HCT116 (cell line): Measurements from ENCODE around the gene LTBP1. TPM values are rescaled to one million over a fixed set of nuclear protein-coding genes. Genes with fewer than 3 reads are reported as not detected.
A peak's percentile ranks its signal among the peaks of the same experiment; 100 is the strongest.

ENCODE experiments used
- ATAC-seq: fragments of 200-7000 bp; cut with Tn5 transposase; 2 replicates; pipeline ENCODE4 v1.9.1; 2020; ENCODE audit warnings: mild to moderate bottlenecking, moderate library complexity
- BruUV-seq: library from RNA; stranded (reverse); fragments of 400-500 nt; replicated peaks from 2 replicates; lab custom pipeline; 2021; lab: Mats Ljungman, UMichigan
- CTCF ChIA-PET: fragments of 300-600 bp; sonication (Branson Sonifier 250); formaldehyde crosslinking; loops from one replicate; lab custom pipeline; 2021; ENCODE audit warnings: antibody characterized with exemption; lab: Charles Lee
- POLR2A ChIA-PET: fragments of 300-600, 350-600 bp; sonication (Branson Sonifier 250); formaldehyde crosslinking; loops from one replicate; lab custom pipeline; 2021; ENCODE audit warnings: antibody characterized with exemption; lab: Charles Lee
- RAD21 ChIA-PET, 2 experiments: fragments of 300-600 bp; sonication (Branson Sonifier 250); formaldehyde crosslinking; loops; one replicate each; lab custom pipeline; 2023; ENCODE audit warnings: low total read pairs in 2 of 2; ENCODE audit not compliant: uncharacterized antibody in 2 of 2, unreplicated experiment in 2 of 2, low non-redundant PET in 1 of 2; lab: Charles Lee
- DNase-seq: peaks from one replicate; pipeline ENCODE4 v3.0.0-alpha.2; 2010; ENCODE audit warnings: low read depth, low spot score
- H2AFZ ChIP-seq: fragments of 200-600 bp; shearing (Covaris generic), sonication (generic); 2 replicates; pipeline ENCODE4 v1.6.1; 2017; ENCODE audit warnings: low read depth, mixed run types, mixed read lengths, antibody characterized with exemption, low read length; ENCODE audit not compliant: poor library complexity, severe bottlenecking
- H3K27ac ChIP-seq: 2 replicates; pipeline ENCODE4 v1.5.1; 2012; ENCODE audit warnings: low read depth, low read length
- H3K27me3 ChIP-seq: fragments of 200-600 bp; sonication (generic); 2 replicates; pipeline ENCODE4 v1.6.1; 2016; ENCODE audit warnings: mixed run types, low read length, mixed read lengths; ENCODE audit not compliant: insufficient read depth
- H3K36me3 ChIP-seq, 2 experiments: fragments of 200-500 bp in 1 of 2; fragments of 200-600 bp in 1 of 2; sonication (Bioruptor generic) in 1 of 2; sonication (generic) in 1 of 2; 2 replicates each; pipeline versions ENCODE4 v1.5.1 to v1.6.1; 2014 to 2016; ENCODE audit warnings: low read length in 2 of 2, inconsistent platforms in 1 of 2, mixed read lengths in 1 of 2, mixed run types in 1 of 2; ENCODE audit not compliant: insufficient read depth in 2 of 2, control insufficient read depth in 1 of 2
- H3K4me1 ChIP-seq, 2 experiments: fragments of 200-600 bp in 1 of 2; sonication (generic) in 1 of 2; 2 replicates each; pipeline versions ENCODE4 v1.5.1 to v1.6.1; 2012 to 2017; ENCODE audit warnings: low read length in 2 of 2, inconsistent platforms in 1 of 2, mild to moderate bottlenecking in 1 of 2, mixed read lengths in 1 of 2, mixed run types in 1 of 2, moderate library complexity in 1 of 2; ENCODE audit not compliant: insufficient read depth in 2 of 2, control insufficient read depth in 1 of 2
- H3K4me2 ChIP-seq: fragments of 200-600 bp; sonication (generic); 2 replicates; pipeline ENCODE4 v1.6.1; 2017; ENCODE audit warnings: mixed run types, low read length, mixed read lengths
- H3K4me3 ChIP-seq, 2 experiments: fragments of 200-600 bp in 1 of 2; sonication (generic) in 1 of 2; replicated peaks in 1 of 2; 2 replicates each; pipeline ENCODE4 v1.5.1; 2011 to 2016; ENCODE audit warnings: low read length in 2 of 2, control low read depth in 1 of 2, low read depth in 1 of 2, mild to moderate bottlenecking in 1 of 2, mixed read lengths in 1 of 2, mixed run types in 1 of 2
- H3K79me2 ChIP-seq: fragments of 200-600 bp; sonication (generic); 2 replicates; pipeline ENCODE4 v1.6.1; 2017; ENCODE audit warnings: mild to moderate bottlenecking, mixed run types, low read length, moderate library complexity, mixed read lengths; ENCODE audit not compliant: insufficient read depth
- H3K9ac ChIP-seq: fragments of 200-600 bp; sonication (generic); 2 replicates; pipeline ENCODE4 v1.6.1; 2016; ENCODE audit warnings: low read length, mixed read lengths
- H3K9me2 ChIP-seq: fragments of 200-600 bp; sonication (generic), shearing (Covaris generic); 2 replicates; pipeline ENCODE4 v1.6.1; 2017; ENCODE audit warnings: mixed run types, mild to moderate bottlenecking, moderate library complexity; ENCODE audit not compliant: insufficient read depth
- H3K9me3 ChIP-seq, 2 experiments: fragments of 200-500 bp in 1 of 2; fragments of 200-600 bp in 1 of 2; sonication (Bioruptor generic) in 1 of 2; sonication (generic) in 1 of 2; 2 replicates each; pipeline ENCODE4 v1.6.1; 2014 to 2017; ENCODE audit warnings: low read length in 2 of 2, mixed read lengths in 2 of 2, inconsistent platforms in 1 of 2, low read depth in 1 of 2, mild to moderate bottlenecking in 1 of 2, mixed run types in 1 of 2, moderate library complexity in 1 of 2; ENCODE audit not compliant: control insufficient read depth in 1 of 2, insufficient read depth in 1 of 2
- H4K20me1 ChIP-seq: fragments of 200-600 bp; sonication (generic), shearing (Covaris generic); 2 replicates; pipeline ENCODE4 v1.6.1; 2017; ENCODE audit warnings: mixed run types, mild to moderate bottlenecking, moderate library complexity; ENCODE audit not compliant: insufficient read depth
- CBX3 ChIP-seq: IDR thresholded peaks from 2 replicates; pipeline ENCODE4 v1.6.1; 2012; ENCODE audit warnings: low read depth
- EGR1 ChIP-seq: IDR thresholded peaks from 2 replicates; pipeline ENCODE4 v1.6.1; 2012; ENCODE audit warnings: low read depth
- ELF1 ChIP-seq: IDR thresholded peaks from 2 replicates; pipeline ENCODE4 v1.6.1; 2012; ENCODE audit warnings: low read depth, borderline replicate concordance
- EZH2 ChIP-seq: fragments of 200-600 bp; sonication (generic); IDR thresholded peaks from 2 replicates; pipeline ENCODE4 v1.6.1; 2017; ENCODE audit warnings: antibody characterized with exemption, mixed run types
- EZH2phosphoT487 ChIP-seq: fragments of 200-600 bp; IDR thresholded peaks from 2 replicates; pipeline ENCODE4 v1.6.1; 2018; ENCODE audit warnings: antibody characterized with exemption, borderline replicate concordance
- POLR2A ChIP-seq: IDR thresholded peaks from 2 replicates; pipeline ENCODE4 v1.7.0; 2011; ENCODE audit warnings: borderline replicate concordance; ENCODE audit not compliant: insufficient read depth, insufficient read length; ENCODE audit errors: extremely low read depth
- POLR2AphosphoS5 ChIP-seq: IDR thresholded peaks from 2 replicates; pipeline ENCODE4 v1.6.1; 2011; ENCODE audit warnings: mild to moderate bottlenecking, low read depth, low read length, moderate library complexity
- RAD21 ChIP-seq: IDR thresholded peaks from 2 replicates; pipeline ENCODE4 v1.6.1; 2012; ENCODE audit warnings: low read depth, mild to moderate bottlenecking
- REST ChIP-seq: IDR thresholded peaks from 2 replicates; pipeline ENCODE4 v1.6.1; 2012; ENCODE audit warnings: low read depth
- SIN3A ChIP-seq: IDR thresholded peaks from 2 replicates; pipeline ENCODE4 v1.6.1; 2012; ENCODE audit warnings: low read depth
- SRF ChIP-seq: IDR thresholded peaks from 2 replicates; pipeline ENCODE4 v1.6.1; 2012; ENCODE audit warnings: low read depth
- TCF7L2 ChIP-seq: IDR thresholded peaks from 2 replicates; pipeline ENCODE4 v1.7.0; 2011; ENCODE audit warnings: borderline replicate concordance, inconsistent platforms; ENCODE audit not compliant: insufficient read depth, insufficient read length; ENCODE audit errors: extremely low read depth
- YY1 ChIP-seq: IDR thresholded peaks from 2 replicates; pipeline ENCODE4 v1.6.1; 2011; ENCODE audit warnings: low read length, low read depth, moderate library complexity, mild to moderate bottlenecking; ENCODE audit not compliant: insufficient replicate concordance; ENCODE audit errors: extremely low read depth
- ZFX ChIP-seq: fragments of 450-650 bp; IDR thresholded peaks from 2 replicates; pipeline ENCODE4 v1.6.1; 2017
- ZNF274 ChIP-seq: fragments of 200-500 bp; sonication (Bioruptor generic); IDR thresholded peaks from 2 replicates; pipeline ENCODE4 v1.6.1; 2014; ENCODE audit warnings: mild to moderate bottlenecking, low read depth, low read length, inconsistent platforms
- intact Hi-C: fragments of 100-400 bp; cut with micrococcal nuclease; formaldehyde crosslinking; loops from 2 replicates; pipeline ENCODE4 v1.10.0; 2022
- total RNA-seq: library from RNA; stranded (reverse); gene quantifications from one replicate; pipeline ENCODE4 v1.2.1, GENCODE V29; 2021; ENCODE audit not compliant: unreplicated experiment

Gene LTBP1
- total RNA-seq, 1 experiment from 2014 or later, result 5.1 TPM

DNA sequence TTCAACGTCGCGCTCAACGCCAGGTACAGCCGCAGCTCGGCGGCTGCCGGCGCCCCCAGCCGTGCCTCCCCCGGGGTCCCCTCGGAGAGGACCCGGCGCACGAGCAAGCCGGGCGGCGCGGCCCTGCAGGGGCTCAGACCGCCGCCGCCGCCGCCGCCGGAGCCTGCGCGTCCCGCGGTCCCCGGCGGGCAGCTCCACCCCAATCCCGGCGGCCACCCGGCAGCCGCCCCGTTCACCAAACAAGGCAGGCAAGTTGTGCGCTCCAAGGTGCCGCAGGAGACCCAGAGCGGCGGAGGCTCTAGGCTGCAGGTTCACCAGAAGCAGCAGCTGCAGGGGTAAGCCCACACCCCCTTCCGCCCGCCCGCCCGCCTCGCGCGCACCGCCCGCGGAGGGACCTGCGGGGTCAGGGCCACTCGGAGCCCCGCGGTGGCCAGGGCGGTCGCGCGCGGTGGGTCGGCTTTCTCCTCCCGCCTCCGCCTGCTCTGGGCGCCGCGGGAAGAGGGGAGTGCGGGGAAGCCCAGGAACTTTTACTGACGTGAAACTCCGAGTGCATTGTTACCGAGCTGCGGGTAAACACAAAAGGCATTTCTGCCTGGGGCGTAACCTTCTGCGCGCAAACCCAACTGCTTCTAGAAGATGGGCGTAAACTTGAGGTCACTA, 861 bp downstream of the LTBP1 start:
- Histone ChIP-seq H3K4me2 (peak overlapping the region; percentile 99), H2AFZ (peak overlapping the region; percentile 45)
- TF ChIP-seq CBX3 (no peak), ZFX (peak; percentile 47; the same call in 1 of the 2 replicates)
- TF ChIP-seq, all 23 proteins: peak for 1
- no peaks in the 10 kb centered on the region for H3K9me2 ChIP-seq
- ChIA-PET RAD21 (no interaction called here), POLR2A (no interaction called here), CTCF (no interaction called here)
- BruUV-seq, result no TSS peak
- ATAC-seq (peak; percentile 55), DNase-seq (no peak)
- H3K4me3 ChIP-seq, result peak overlapping the region; percentile 47 to 63
- H3K79me2 ChIP-seq, result no peaks in the 10 kb centered on the region
- no peaks in the 10 kb centered on the region for H4K20me1 ChIP-seq
- H3K4me1 ChIP-seq, result peaks cover 0 to 16% of the 10 kb centered on the region in 2 experiments; a peak in 2 of 4 replicates
- H3K27me3 ChIP-seq, result no peaks in the 10 kb centered on the region
- no peaks in the 10 kb centered on the region for H3K36me3 ChIP-seq
- H3K9me3 ChIP-seq, result no peaks in the 10 kb centered on the region
- peak overlapping the region; percentile 44; the same call in 1 of the 2 replicates for H3K27ac ChIP-seq
- H3K9ac ChIP-seq, result peak overlapping the region; percentile 52
- intact Hi-C loops, result loop anchor here (5.0 to 10.0 kb wide), 2 partner anchors 425 to 637 kb away; no protein-coding TSS in a partner anchor

- POLR2A ChIA-PET, result no interaction called here
- no peak overlapping the region for H3K27ac ChIP-seq
- H3K4me2 ChIP-seq, result peak overlapping the region; percentile 99
- H3K9me3 ChIP-seq, result no peaks in the 10 kb centered on the region
- peaks cover 0 to 16% of the 10 kb centered on the region in 2 experiments; a peak in 2 of 4 replicates for H3K4me1 ChIP-seq
- ATAC-seq, result no peak
- no peaks in the 10 kb centered on the region for H3K9me2 ChIP-seq
- H2AFZ ChIP-seq, result peak overlapping the region; percentile 45
- H3K27me3 ChIP-seq, result no peaks in the 10 kb centered on the region
- no peak overlapping the region; the same call in 1 of the 2 replicates for H3K9ac ChIP-seq
- intact Hi-C loops, result loop anchor here (5.0 to 10.0 kb wide), 2 partner anchors 424 to 637 kb away; no protein-coding TSS in a partner anchor
- RAD21 ChIA-PET, result no interaction called here
- H3K4me3 ChIP-seq, result peak overlapping the region; percentile 47 to 63
- no TSS peak for BruUV-seq
- no peaks in the 10 kb centered on the region for H4K20me1 ChIP-seq
- CTCF ChIA-PET, result no interaction called here
- H3K79me2 ChIP-seq, result no peaks in the 10 kb centered on the region
- no peak for DNase-seq
- H3K36me3 ChIP-seq, result no peaks in the 10 kb centered on the region
- TF ChIP-seq ZNF274 (no peak), CBX3 (no peak), SIN3A (no peak), REST (no peak), EZH2 (no peak), RAD21 (no peak), EZH2phosphoT487 (no peak), POLR2A (no peak), YY1 (no peak), SRF (no peak), ELF1 (no peak), POLR2AphosphoS5 (no peak), TCF7L2 (no peak), EGR1 (no peak)
These were observed 1.5 kb downstream of the LTBP1 start for GRCh38 chr2:32948266-32948665.
